Inflammatory macrophage treated with lipopolysaccharide for 1 hour (primary cell): ENCODE results near the gene C17orf50.

Experiments
- DNase-seq, 2 donors: peaks; one replicate each; pipeline ENCODE4 v3.0.0-alpha.2; 2020 to 2022

The C17orf50 gene

GRCh38 chr17:35760587-35760986 lies at the start of gene C17orf50:
C17orf50 (plus strand) TSS chr17:35760887; CDS start chr17:35760942, 55 bp downstream.
- no peak for DNase-seq

DNA sequence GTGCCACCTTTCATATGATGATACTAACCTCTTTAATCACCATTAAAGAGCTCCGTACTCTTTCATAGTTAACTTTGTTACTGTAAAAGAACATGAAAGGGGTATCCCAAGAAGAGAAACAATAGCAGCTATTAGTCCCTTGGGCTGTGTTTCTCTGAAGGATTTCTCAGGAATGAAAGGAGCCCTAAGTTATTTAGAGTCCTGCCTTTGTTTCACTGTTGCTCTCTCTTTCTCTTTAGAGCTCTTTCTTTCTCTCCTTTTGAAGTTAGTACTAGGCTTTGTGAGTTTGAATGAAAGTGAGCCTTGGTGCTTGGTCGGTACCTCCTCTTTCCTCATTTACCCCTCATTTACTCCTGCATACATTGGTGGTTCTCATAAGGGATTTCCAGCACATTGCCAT lies 49.7 kb upstream of the C17orf50 start:
- DNase-seq: no peak

- DNase-seq: no peak
Measured at GRCh38 chr17:35713069-35713728, 47.5 kb upstream of the C17orf50 start.

DNA sequence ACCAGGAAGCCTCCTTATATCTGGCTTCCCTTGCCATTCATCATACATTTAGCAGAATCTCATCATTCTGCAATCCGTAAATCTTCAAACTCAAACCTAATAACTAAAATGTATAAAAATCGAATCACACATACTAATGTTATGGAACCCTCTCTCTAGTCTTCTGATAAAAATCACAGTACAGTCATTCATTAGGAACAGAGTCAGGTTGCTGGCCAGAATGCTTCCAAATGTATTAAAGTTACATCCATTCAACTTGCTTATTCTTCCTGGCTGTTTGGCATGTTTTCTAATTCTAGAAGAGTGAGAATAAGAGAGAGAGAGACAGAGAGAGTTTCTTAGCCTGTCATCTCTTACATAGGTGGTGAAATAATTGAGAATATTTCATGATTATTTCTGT lies 45.7 kb upstream of the C17orf50 start:
- no peak for DNase-seq

DNA sequence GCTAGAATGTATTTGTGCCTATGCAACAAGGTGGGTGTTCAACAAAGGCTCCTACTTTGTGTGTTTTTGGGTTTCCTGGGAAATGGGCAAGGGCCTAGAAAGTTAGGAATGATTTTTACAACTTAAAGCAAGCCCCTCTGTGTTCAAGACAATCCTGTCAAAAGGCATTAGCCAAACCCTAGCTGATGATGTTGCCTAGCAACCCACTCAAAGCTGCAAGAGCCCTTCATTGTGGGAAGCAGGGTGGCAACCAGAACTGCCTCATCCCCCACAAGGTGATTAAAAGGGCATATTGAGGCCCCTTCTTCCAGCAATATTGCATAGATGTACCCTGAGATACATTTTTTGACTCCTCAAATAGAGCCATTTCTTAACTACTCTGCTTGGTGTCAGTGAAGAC lies 45.3 kb upstream of the C17orf50 start:
- no peak for DNase-seq

DNA sequence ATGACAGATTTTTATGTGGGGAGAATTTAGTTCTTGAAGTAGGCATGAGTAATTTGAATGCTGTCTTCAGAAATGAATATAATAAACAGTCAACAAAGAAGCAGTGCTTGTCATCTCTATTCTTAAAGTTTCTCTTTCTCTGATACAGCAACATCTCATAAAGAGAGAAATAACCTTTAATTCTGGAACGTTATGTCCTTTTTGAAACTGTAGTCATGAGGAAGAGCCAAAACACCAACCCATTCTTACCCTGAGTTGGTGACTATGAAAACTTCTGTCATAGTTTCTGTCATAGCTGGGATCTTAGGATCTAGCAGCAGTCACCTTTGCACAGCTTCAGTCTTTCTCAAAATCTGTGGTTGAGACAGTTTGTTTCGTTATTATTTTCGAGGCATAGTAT lies 44.5 kb upstream of the C17orf50 start:
- no peak for DNase-seq

DNA sequence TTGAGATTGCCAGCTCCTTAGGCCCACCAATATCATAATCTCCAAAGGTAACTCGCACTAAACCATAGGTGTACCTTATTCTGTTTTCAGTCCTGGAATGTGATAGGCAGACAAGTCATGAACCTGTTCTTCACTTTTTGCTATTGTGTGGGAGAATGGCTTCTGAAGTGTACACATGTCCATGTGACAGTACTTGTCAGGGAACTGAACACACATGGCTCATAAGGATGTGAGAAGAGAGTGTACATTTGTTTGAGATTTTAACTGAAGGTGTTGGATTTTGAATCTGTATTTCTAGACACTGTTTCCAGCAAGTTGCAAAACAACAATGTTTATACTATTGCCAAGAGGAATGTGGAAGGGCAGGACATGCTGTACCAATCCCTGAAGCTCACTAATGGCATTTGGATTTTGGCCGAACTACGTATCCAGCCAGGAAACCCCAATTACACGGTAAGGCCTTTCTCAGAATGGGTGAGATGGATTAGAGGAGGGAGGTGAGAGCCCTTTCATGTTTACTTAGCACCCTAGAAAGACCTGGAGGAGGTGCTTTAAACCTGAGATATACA lies 43.7 kb upstream of the C17orf50 start:
- no peak for DNase-seq

DNA sequence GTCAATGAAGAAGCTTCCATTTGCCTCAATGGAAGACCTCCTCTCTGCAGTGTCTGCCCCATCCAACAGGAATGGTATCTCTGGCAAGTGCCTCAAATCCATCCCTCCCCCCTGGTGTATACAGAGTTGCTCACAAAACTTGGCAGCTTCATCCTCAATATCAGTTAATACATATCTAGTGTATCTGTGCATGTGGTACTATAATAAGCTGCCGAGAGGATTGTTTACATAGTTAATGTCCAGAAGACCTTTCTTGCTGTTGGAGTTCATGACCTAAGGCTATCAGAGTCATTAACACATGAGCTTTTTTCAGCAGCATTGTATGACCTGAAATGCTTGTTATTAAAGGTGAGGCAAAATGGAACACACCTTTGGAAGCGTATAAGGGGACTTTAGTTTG lies 43.2 kb upstream of the C17orf50 start:
- no peak for DNase-seq

GRCh38 chr17:35723735-35724134 lies 37.0 kb upstream of the C17orf50 start:
- DNase-seq: no peak

DNA sequence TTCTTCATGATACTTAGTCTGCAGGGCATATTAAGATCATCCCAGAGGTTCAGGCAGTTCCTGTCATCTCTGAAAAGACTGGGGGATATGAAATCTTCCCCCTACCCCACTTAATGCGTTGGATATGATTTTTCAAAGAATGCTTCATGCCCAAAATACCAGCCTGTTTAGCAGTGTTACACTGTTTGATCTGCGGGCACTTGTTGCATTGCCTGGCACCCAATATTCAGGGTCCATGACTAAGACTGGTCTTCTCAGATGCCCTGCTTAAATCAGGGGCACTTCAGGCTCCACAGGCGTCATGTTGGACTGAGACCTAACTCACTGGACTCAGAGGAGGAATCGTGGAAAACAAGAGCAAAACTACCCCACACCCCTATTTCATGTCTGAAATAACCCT lies 35.6 kb upstream of the C17orf50 start:
- DNase-seq: no peak

DNA sequence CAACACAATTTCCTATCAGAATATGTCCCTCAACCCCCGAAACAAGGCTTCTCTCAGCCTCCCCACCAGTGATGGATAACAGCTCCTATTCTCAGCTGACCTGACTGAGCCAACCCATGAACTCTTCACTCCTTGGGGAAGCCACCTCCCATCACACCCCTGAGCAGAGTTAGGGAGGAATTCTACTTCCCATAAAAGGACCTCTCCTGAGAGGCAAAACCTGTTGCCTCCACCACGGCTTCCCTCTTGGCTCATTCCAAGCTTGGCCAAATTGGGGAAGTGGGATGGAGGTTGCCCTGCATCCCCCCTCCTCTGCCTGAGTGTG lies 34.9 kb upstream of the C17orf50 start:
- no peak for DNase-seq

DNA sequence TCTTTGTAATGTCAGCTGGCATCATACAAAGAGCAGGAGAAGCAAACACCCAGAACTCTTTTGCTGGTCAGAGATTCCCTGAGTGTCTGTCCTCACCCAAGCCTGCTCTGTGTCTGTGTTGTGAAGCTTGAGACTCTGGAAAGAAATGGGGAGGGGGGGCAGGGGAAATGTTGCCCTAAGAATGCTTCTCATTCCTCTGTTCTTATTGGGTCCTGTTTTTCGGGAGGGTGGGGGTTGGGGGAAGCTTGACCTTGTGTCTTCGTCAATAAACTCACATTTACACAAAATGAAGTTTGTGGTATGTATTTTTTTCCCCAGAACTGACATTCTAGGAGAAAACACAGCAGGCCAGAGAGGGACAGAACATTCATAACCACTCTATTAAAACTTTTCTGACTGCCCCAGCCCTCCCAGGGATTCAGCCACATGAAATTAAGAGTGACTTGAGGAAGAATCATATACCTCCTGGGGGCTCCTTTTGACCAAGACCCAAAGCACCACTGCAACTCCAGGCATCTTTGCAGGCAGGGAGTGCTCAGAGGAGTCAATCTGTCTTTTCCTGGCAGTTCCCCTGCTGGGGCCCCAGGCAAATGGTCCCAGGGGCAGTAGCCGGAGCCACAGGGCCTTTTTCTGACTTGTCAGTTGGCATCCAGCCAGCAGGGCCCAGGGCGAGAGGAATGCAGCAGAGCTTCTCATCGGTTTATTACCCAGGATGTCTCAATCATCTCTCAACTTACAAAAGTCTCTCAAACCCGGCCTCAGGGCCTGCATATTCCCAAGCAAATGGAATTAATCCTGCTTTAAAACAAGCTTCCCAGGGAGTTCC lies 34.3 kb upstream of the C17orf50 start:
- DNase-seq: no peak

GRCh38 chr17:35726953-35727460 lies 33.7 kb upstream of the C17orf50 start:
- no peak for DNase-seq

DNA sequence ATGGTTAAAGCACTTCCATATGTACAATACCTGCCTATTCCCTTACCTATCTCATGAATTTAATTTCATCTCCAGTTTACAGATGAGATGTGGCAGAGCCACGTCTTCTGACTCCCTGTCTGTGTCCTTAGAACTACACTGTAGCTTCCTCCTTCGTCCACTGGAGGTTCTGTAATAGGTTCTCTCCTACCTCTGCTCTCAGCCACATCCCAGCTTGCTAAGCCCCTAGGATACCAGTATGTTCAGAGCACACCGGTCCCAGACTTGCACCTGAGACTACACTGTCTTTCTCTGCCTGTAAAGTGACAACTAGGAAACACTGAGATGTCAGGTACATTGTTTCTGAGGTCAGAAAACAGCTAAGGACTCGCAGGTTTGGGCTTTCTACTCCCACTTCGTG lies 33.1 kb upstream of the C17orf50 start:
- no peak for DNase-seq

DNA sequence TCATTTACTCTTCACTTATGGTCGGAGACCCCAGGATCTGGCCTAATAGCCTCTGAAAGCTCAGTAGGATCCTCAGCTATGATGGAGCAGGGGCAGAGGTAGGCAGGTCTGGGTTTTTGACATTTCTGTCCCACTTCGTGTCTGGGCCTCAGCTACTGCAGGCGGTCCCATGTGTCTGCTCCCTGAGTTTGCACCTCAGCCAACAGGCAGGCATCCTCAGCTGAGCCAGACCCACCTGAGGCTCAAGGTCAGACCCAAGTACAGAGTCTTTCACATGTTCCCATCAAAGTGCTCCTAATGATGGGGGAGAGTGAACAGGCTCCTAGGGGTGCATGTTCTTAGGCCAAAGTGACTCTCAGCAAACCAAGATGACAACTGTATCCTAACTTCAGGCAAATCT lies 32.1 kb upstream of the C17orf50 start:
- no peak for DNase-seq

DNA sequence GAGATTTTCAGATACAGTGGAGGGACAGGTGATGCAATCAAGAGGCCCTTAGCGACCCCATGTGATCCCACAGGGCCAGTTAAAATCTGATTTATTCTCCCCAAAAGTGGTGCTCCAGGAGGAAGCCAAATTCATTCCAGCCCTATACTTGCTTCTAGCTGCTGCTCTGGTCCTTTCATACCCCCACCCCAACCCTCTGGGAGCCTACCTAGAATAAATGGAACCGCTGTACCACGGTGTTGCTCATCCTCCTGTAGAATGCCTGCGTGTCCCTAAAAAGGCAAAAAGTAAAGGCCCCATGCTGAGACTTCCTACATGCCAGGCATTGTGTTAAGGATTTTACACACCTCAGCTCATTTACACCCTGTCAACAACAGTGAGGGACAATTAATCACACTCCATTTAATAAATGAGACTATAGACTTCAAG lies 31.3 kb upstream of the C17orf50 start:
- DNase-seq: no peak

DNA sequence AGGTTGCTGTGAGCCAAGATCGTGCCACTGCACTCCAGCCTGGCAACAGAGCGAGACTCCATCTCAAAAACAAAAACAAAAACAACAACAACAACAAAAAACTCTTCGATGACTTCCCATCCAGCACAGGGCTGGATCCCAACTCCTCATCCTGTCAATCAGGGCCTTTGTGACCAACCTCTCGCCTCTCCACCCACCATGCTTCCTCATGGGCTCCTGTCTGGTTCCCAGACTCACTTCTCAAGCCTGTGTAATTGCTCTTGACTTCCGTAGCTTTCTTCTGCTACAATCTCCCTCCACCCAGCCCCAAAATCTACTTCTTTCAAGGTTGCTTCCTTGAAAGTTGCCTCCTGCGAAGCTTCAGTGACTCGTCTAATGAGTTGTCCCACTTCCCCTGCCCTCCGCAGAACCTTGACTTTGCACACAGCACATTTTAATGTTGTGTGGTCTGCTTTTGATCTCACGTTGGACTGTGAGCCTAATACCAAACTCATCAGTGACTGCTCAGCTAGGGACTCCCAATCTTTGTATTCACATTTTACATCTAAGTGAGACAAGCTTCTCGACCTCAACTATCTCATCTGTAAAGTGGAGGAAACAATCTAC lies 30.2 kb upstream of the C17orf50 start:
- DNase-seq: no peak

GRCh38 chr17:35731239-35731916 lies 29.3 kb upstream of the C17orf50 start, which contains the start of gene RASL10B:
RASL10B (plus strand) TSS chr17:35731639; CDS start chr17:35735185, 3,546 bp downstream.
- DNase-seq: no peak

DNA sequence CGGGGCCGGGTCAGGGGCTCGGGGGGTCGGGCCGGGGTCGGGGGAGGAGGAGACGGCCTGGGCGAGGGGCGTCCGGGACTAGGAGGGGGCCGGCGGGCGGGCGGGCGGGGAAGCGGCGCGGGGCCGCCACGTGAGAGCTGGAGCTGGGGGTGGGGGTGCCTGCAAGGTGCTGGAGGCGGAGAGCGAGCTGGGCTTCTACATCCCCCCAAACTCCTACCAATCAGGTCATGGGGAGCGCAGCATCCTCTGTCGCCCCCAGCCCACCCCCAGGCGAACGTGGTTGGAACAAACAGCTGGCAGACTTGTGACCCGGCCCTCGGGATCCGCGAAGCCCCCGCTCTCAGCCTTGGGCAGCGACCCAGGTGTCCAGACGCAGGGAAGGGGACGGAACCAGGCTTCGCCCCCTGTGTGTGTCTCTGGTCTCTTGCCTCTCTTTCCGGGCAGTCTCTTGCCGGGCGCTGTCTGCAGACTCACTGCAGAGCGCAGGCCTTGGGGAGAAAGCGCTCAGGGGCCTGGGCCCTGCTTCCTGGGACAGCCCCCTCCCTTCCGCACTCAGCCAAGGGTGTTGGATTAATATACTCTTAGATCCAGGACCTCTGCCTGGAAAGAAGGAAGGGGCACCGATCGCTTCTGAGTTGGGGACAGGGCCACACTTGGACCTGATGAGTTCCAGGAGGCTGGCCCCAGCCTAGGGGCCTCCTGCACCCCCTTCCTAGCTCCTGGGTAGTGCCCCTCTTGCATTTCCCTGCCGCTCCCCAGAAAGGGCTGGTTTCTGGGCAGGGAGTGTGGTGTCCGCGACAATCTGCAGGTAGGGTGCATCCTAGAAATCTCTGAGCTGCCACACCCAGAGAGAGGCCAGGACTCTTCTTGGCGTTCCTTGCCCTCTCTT lies 28.5 kb upstream of the C17orf50 start:
- DNase-seq: no peak

GRCh38 chr17:35732806-35733136 lies 27.9 kb upstream of the C17orf50 start:
- DNase-seq: no peak

- DNase-seq: no peak
Measured at GRCh38 chr17:35733366-35733765, 27.3 kb upstream of the C17orf50 start.

- no peak for DNase-seq
Measured at GRCh38 chr17:35734396-35734795, 26.3 kb upstream of the C17orf50 start.
